Brain microvascular endothelial cell (primary cell): ENCODE data around the gene DNAJC15.

Experiments
- DNase-seq: peaks from one replicate; pipeline ENCODE4 v3.0.0-alpha.2; 2020
- H3K27ac ChIP-seq: fragments of 250-450 bp; sonication (Bioruptor Pico); 2 replicates; pipeline ENCODE4 v1.5.1; 2020; ENCODE audit warnings: mild to moderate bottlenecking, moderate library complexity
- H3K27me3 ChIP-seq: fragments of 250-450 bp; sonication (Bioruptor Pico); replicated peaks from 2 replicates; pipeline ENCODE4 v1.5.1; 2020; ENCODE audit warnings: mild to moderate bottlenecking
- H3K36me3 ChIP-seq: fragments of 250-450 bp; sonication (Bioruptor Pico); replicated peaks from 2 replicates; pipeline ENCODE4 v1.5.1; 2020; ENCODE audit warnings: mild to moderate bottlenecking
- H3K4me3 ChIP-seq: 2 replicates; pipeline ENCODE4 v1.5.1; 2011; ENCODE audit warnings: low read depth, mild to moderate bottlenecking, control low read depth, low read length, moderate library complexity
- CTCF ChIP-seq: IDR thresholded peaks from 2 replicates; pipeline ENCODE4 v1.5.1; 2011; ENCODE audit warnings: low read depth, mild to moderate bottlenecking, moderate library complexity, low read length, control low read depth, inconsistent platforms; ENCODE audit errors: missing control alignments
- in situ Hi-C: cut with HindIII; loops from 2 replicates; pipeline ENCODE4 v1.10.0; 2017; ENCODE audit warnings: low sequenced_read_pairs, low pct_ligation_motif_present

DNAJC15 gene

GRCh38 chr13:43023289-43023963 is at the start of gene DNAJC15:
TSS of gene DNAJC15 (plus strand) at chr13:43023586. CDS start at chr13:43023627, 41 bp downstream.
- Histone ChIP-seq H3K4me3 (peak within 1 kb of the TSS; percentile 75), H3K27me3 (no peaks in the 10 kb centered on the region)
- in situ Hi-C loops: no loop called here

DNA sequence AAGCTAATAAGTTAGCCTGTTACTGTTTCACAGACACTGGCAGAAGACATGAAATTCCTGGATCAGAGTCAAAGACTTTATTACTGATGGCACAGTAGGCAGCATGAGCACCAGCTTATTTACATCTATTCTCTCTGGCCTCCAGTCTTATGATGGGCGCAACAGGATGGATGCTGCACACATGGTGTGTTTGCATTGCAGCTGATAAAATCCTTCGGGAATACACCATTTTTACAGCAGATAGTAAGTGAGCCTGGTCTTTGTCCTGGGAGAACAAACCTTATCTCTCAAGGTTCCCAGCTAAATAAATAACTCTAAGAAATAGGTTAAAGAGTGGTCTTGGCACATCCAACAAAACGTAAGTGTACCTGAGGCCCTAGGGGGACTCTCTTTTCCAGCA is 47.3 kb upstream of the DNAJC15 start:
- H3K36me3 ChIP-seq: no peaks in the 10 kb centered on the region
- TF ChIP-seq CTCF: no peak
- no peak overlapping the region for H3K4me3 ChIP-seq

More at GRCh38 chr13:43023289-43023963, at the start of gene DNAJC15:
- Histone ChIP-seq H3K27ac (peak within 1 kb of the TSS; percentile 80), H3K36me3 (no peaks in the 10 kb centered on the region)
- peak; percentile 13 for TF ChIP-seq CTCF
- peak; percentile 87 for DNase-seq

GRCh38 chr13:42977219-42977659 is 46.1 kb upstream of the DNAJC15 start:
- no peak overlapping the region for H3K27ac ChIP-seq
- DNase-seq: no peak
- in situ Hi-C loops: no loop called here
- H3K36me3 ChIP-seq: no peaks in the 10 kb centered on the region
- no peak overlapping the region for H3K4me3 ChIP-seq
- H3K27me3 ChIP-seq: no peaks in the 10 kb centered on the region
- TF ChIP-seq CTCF: no peak

More for the DNA sequence above, 47.3 kb upstream of the DNAJC15 start:
- H3K27ac ChIP-seq: no peak overlapping the region
- no peaks in the 10 kb centered on the region for H3K27me3 ChIP-seq
- in situ Hi-C loops: no loop called here
- no peak for DNase-seq

GRCh38 chr13:42981317-42981716 is 42.1 kb upstream of the DNAJC15 start:
- Histone ChIP-seq H3K27me3 (no peaks in the 10 kb centered on the region), H3K4me3 (no peak overlapping the region), H3K36me3 (no peaks in the 10 kb centered on the region), H3K27ac (no peak overlapping the region)
- in situ Hi-C loops: no loop called here
- DNase-seq: no peak
- no peak for TF ChIP-seq CTCF

DNA sequence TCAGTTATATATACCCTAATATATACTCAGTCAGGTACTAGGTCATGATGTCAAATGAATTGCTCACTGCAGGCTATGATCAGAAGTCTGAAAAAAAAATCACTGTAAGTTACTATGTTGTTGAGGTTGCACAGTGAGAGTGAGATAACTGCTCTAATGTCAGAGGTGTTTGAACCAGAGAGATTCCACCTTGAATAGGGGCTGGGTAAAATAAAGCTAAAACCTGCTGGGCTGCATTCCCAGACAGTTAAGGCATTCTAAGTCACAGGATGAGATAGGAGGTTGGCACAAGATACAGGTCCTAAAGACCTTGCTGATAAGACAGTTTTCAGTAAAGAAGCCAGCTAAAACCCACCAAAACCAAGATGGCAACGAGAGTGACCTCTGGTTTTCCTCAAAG is 41.5 kb upstream of the DNAJC15 start:
- Histone ChIP-seq H3K4me3 (no peak overlapping the region), H3K36me3 (no peaks in the 10 kb centered on the region), H3K27ac (no peak overlapping the region), H3K27me3 (no peaks in the 10 kb centered on the region)
- DNase-seq: no peak
- TF ChIP-seq CTCF: no peak
- in situ Hi-C loops: no loop called here

DNA sequence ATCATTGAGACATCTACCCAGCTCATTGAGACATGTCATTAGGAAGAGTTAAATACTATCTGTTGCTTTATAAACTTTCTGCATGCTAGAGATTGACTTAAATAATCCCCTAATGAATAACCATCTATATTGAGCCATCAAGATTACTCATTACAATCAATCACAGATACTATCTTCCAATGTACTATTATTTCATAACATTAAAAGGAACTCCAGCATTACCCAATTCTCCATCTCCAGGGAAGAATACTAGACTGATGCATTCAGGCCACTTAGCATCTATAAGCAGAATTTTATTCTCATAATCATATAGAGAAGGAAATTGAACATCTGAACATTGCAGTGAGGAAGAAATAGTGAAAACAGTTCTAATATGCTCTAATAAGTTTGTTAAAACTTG is 39.4 kb upstream of the DNAJC15 start:
- Histone ChIP-seq H3K36me3 (no peaks in the 10 kb centered on the region), H3K4me3 (no peak overlapping the region), H3K27ac (no peak overlapping the region), H3K27me3 (no peaks in the 10 kb centered on the region)
- TF ChIP-seq CTCF: no peak
- DNase-seq: no peak
- in situ Hi-C loops: no loop called here
